OCI-M2 (cell line): ENCODE results near the gene PEPD.

Experiments used
- DNase-seq: peaks from one replicate; lab custom pipeline; 2025; ENCODE audit not compliant: unreplicated experiment; lab: John Stamatoyannopoulos, UW

Gene PEPD

DNA sequence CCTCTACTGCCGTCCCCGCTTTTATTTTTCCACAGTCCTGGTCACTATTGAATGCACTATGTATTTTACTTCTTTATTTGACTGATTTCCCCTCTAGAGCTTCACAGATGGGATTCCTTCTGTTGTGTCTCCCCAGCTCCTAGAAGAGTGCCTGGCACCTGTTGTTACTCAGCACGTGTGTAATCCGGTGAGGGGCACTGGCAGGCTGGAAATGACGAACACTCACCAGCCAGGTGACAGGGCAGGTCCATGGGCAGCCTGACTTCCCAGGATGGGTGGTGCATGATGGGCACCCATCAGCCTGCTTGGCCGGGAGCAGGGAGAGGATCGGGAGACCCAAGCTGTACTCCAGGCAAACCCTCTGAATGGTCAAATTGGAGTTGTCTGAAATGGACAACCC lies 80.9 kb downstream of the PEPD start:
- no peak for DNase-seq

DNA sequence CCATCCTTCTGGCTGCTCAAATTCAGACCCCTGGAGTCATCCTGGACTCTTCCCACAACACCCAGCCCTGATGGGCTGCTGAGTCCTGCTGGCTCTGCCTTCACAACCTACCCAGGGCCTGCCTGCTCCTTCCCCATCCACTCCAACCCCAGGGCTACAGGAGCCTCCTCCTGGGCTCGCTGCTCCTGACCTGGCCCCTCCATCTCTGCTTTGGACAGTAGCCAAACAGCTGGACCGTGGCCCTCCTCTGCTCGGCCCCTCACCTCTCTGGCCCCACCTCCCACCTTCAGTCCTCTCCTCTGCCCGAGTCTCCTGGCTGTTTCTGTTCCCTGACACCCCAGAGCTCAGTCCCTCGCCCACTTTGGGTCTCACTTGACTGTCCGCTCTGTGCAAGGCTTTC lies 81.3 kb downstream of the PEPD start:
- DNase-seq: no peak

DNA sequence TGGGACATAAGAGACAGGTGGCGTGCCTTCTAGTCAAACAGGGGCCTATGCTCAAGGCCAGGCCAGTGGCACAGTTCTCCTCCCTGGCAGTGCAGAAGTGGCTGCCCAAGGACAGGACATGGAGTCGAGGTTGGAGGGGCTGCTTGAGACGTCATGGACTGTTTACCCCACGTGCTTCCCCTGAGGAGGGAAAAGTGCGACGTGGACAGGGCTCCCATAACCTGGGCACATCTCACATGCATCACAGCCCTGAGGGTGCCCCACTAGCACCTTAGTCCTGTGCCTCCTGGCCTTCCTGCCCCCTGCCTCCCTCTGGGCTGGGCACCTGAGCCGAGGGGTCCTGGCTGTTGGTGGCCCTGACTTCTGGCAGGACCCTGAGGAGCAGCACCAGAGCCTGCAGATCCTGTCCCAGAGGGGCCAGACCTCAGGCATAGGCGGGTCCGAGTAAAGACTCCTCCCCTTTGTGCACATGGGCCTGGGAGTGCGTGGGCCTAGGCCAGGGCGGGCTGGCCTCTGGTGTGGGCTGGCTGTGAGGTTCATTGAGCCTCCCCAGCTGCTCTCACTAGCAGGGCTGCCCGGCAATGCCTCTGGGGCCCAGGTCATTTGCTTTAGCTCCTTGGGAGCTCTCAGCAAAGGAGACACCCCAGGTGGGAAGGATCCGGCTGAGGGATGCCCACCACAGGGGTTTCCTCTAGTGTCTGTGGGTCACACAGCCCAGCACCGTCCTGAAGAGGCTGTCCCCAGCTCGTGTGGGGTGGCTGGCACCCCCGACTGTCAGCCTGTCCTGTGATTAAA lies 82.4 kb downstream of the PEPD start:
- no peak for DNase-seq

DNA sequence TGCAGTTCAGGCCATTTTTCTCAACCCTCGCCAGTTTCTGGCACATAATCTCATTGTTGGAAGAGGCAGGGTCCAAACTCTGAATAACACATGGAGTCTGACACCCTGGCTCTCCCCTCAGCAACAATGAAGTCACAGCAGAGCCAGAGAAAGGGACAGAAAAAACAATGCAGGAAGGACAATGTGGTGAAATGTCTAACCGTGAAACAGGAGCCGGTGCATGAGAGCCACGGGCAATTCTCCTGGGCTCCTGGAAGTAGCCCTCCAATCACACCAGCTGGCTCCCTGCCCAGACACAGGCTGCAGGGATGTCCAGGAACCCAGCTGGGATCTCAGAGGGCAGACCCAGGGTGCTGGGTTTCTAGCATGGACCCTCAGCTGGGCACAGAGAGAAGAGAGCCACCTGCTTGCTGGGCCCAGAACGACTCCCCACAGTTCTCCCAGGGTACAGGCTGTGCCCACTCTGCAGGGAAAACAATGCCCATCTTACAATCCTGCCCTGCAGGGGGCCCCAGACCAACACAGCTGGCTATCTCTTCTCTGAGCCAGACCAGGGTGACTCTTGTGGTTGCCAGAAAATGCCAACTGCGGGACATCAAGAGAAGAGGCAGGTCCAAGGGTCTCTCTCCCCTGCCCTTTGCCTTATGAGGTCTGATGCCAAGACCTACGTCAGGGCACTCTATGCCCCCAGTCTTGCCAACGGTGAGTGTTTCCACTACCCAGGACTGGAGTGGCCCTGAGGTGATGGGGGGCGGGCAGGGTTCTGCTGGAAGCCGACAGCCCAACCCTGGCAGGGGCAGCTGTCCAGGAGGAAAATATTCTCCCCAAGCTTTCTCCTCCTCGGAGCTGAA lies 83.5 kb downstream of the PEPD start:
- no peak for DNase-seq

DNA sequence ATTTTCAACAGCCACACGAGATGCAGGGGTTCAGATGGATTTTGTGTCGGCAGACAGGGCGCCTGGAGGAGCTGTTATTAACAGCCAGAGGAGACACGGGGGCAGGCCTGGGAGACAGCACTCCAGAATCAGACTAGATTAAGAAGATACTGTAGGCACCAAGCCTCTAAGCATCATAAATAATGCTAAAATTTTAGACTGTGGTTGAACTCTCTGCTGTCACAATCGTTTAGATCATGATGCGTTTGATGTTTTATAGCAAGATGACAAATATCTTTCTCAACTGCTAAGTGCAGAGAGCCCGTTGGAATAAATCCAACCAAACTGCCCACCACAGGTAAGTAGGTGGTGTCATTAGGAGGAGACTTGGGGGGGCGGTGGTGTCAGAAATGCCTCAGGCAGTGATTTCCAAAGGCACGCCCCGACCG lies 84.2 kb downstream of the PEPD start:
- DNase-seq: no peak

DNA sequence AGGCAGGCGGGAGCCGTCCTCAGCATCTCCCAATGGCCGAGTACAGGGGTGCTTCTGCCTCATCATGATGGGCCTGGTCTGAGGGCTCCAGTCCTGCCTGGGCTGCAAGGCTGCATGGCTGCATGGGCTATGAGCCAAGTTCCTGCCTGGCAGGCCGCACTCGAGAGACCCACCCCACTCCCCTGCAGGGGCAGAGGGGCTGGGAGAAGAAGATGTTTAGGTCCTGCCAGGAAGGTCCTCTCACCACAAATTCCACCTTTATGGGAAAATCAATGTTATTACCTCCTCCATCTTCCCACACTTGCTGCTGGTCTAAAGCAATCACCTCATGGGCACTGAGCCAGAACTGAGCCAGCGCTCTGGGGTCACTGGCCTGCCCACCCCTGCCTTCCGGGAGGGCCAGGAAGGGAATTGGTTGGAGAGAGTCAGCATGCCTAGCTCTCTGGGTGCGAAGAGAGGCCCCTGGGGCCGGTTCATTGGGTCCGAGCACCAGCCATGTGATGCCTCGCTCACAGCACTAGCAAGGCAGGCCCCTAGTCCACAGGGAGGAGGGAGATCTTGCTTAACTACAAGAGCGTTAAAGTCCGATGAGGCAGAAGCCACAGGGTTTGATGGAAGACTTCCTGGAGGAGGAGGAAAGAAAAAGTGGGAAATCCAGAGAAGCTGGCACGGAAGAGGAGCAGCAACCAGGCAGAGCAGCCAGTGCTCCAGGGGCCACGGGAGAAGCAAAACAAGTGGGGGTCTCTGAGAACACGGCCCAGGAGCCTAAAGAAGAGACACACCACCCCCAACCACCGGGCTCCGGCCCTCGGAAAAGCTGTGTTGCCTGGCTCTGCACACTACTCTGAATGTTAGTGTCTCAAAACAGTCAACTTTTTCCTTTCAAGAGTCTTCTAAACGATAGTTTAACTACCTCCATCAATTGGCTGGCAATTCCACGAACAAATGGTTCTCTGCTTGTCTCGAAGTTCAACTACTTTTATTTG lies 84.9 kb downstream of the PEPD start:
- no peak for DNase-seq

DNA sequence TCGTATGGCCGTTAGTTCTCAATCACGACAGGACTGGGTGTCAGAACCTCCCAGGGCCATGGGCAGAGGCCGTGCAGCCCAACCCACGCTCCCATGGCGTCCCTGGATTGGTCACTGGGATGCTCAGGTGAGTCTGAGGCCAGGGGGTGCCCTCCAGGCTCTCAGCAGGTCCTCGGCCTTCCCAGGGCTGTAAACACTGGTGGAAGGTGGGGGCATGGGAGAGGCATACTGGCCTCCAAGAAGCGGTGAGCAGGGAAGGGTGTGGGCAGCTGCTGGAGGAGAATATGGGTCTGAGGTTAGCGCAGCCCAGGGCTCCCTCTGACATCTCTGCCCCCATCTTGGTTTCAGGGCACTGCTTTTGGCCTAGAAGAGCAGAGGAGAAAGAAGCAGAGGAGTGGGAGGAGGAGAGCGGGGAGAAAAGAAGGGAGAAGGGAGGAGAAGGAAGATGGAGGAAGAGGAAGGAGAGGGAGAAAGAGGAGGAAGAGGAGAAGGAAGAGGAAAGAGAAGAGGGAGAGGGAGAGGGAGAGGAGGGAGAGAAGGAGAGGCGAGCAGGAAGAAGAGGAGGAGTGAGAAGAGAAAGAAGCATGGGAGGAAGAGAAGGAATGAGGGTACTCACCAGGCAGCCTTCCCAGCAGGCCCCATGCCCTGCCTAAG lies 85.8 kb downstream of the PEPD start:
- DNase-seq: no peak

DNA sequence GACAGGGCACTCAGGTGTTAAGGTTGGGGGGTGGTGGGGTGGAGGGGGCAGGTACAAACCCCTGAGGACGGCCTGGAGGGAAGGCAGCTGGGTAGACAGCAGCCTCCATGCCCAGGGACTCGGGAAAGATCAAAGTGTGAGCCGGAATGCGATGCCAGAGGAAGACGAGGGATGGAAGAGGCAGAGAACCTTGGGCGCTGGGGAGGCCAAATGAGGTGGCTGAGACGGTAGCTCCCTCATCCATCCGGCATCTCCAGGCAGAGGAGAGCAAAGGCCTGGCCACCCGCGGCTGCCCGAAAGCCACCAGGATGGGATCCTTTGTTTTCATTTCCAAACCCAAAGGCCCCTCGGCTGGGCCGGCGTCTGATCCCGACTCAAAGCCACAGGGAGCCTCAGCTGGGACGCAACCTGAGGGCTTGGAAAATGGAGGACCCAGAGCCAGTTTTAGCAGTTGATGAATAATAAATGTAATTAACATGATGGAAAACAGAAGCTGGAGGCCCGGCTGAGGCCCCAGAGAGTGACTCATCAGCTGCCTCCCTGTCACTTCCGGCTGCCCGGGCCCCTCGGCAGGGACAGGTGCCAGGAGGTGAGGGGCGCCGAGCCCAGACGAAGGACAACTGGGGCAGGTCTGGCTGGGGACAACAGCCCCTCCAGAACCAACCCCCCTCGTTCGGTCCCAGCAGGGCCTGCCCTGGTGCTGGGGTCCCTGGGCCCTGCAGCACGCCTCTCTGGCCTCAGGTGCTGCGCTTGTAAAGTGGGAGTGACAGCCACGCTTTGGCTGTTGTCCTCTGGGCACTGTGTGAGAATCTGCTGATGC lies 86.5 kb downstream of the PEPD start:
- no peak for DNase-seq

DNA sequence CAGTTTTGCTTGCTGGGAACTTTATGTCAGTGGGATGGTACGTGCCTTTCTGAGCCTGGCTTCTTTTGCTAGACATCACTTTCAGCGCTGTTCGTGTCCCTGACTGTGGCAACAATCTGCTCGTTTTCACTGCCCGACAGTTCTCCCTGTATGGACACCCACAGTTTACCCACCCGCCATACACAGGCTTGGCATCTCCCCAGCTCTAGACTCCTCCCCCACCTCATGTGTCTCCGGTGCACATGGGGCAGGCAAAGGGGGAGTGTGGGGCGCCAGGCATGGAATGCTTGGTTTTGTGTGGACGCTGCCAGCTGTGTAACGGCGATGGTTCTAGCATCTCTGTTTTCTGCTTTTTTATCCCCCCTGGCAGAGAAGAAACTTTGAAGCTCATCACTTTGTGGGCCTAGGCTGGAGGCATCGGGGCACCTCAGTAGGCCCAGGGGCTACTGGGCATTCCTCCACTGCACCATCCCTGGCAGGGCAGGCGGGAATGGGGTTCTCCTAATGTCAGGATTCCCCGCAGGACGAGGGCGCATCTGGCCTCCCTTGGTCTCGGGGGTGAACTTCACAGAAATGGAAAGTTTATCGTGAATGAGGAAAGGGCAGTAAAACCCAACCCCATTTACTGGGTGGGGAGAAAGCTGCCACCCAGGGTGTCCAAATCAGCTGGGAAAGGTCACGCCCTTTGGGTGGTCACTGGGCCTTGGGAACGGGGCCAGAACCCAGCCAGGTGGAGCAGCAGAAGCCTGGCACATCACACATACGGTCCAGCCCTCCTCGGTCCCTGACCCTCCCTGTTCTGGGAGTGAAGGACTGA lies 87.3 kb downstream of the PEPD start:
- DNase-seq: no peak

DNA sequence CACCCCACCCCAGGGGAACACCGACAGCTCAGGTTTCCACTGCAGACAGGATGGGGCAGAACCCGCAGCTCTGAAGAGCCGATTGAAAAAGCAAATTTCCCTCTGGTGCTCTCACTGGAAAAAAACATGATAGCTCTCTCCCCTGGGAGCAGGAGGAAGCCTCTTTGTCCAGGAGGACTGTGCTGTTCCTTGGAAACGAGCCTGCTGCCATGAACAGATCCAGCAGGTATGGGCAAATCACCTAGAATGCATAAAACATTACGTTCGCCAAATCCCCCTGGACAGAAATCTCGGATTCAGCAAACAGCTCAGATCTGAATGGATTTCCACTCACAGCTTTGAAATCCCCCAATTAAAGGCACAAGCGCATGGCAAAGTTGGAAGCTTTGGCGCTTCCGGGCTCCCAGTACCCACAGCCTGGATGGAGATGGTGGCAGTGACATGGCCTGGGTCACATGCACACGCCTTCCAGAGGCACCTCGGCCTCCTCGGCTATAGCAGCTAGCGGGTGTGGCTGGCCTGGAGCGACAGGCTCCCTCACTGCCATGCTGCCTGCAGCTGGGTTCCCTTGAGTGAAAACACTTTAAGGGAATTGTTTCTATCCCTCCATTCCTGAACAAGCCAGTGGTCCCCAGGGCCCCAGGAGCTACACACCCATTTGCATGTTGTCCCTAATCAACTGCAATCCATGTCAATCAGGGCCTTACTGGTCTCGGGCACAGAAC lies 89.0 kb downstream of the PEPD start:
- no peak for DNase-seq

DNA sequence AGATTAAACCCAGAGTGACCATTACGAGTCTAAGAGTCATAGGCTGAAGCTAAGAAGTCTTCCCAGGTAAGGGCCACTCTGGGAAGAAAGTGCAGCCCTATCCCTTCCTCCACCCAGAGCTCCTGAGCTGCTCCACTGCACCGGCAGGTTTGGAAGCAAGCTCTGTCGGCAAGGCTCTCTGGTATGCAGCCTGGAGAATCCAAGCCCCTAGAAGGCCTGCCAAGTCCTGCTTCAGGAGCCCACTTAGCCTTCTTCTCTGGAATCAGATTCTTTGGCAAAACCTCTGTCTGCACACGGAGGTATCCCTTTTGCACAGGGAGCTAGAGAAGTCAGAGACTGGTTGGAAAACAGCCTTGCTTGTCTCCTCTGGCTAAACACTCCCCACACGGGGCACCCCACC lies 89.6 kb downstream of the PEPD start:
- DNase-seq: no peak

DNA sequence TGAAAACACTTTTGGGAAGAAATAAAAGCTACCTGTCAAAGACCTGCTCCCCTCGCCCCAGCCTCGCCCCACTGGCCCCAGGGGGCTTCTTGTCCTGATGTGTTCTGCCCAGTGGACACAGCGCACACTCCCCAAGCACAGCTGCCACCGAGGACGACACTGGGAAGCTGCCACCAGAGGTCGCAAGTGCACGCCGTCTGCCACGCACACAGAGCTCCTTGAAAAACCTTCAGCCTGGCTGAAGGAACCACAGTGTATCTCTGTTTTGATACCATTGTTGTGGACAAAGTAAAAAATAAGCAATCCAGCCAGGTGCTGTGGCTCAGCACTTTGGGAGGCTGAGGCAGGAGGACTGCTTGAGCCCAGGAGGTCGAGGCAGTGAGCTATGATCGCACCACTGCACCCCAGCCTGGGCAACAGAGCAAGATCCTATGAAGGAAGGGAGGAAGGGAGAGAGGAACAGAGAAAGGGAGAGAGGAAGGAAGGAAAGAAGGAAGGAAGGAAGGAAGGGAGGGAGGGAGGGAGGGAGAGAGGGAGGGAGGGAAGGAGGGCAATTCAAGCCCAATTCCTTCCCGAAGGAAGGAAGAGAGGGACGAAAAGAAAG lies 90.8 kb downstream of the PEPD start:
- DNase-seq: peak; percentile 80

DNA sequence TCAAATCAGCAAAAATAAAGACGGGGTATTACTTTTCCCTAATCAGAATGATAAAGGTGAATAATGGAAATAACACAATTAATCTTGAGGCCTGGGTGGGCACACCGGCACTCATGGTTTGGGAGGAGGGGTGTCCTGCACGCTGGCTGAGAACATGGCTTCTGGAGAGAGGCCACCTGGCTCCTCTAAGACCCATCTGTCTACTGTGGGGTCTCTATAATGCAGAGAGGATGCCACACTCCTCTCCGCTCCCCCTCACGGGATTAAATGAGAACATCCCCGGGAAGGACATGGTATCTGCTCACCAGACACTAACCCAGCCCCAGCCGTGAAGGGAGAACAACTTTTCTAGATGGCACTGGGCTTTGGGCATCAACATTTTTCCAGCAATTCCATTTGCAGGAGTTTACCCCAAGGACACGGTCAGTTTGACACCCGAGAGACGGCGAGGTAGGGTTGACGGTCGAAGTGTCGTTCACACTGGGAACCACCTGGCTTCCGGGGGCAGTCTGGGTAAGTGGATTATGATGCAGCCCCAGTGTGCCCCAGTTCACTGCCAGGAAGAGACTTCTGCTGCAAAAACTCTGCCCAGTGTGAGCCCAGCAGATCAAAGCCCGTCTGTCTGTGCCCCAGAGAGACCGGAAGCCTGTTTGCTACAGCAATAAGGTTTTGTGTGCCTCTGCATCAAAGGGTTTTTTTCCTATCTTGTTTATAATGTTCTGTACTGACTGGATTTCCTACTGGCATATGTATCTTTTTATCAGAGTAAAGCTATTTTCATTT lies 91.5 kb downstream of the PEPD start:
- DNase-seq: no peak

DNA sequence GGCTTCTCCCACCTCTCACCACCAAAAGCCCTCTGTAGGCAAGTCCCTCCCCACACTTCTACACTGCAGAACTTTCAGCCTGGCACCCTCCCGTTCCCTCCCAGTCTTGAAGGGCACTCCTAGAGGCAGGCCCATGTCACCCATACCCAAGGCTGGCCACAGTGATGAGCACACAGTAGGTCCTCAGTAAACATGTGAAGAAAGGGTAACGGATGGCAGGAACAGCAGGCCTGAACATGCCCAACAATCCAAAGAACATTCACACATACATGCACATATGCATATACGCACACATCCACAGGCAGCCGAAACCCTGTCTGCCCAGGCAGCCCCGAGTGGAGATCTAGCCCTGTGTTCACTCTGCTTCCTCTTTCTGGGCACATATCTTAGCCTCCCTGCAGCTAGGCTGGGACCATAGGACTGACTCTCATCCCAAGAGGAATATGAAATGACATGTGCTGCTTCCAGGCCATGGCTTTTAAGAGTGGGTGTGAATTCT lies 92.9 kb downstream of the PEPD start:
- no peak for DNase-seq

DNA sequence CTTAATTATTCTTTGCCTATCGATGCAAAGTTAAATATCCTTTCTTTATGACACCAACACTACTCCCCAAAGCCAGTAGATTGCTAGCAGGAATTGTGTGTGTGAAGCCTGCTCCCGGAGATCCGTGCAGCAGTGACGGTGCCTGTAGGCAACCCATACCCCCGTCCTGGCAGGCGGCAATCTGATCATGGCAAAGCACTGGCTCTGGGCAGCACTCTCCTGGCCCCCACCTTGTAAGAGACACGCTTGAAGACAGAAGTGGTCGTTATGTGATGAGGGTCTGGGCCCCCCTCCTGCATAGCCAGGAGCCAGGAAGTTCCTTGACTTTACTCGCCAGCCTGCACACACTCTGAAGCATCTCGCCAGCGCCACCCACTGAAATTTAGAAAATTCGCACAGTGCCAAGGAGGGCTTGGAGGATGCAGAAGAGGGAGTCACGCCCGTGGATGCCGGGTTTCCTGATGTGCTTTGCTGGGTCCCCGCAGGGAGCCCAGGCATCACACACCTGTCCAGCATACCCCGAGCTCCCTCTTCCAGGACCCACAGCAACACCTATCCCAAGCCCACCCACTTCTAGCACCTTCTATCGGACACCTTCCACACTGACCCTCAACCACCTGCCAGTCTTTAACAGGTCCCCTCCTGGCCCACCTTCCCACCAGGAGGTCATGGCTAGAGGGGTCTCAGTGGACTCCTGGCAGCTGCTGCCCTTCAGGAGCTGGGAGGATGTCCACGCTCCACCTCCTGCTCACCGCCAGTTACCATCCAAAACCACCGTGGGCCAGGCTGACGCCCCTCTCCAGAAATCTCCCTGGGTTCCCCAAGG lies 93.6 kb downstream of the PEPD start:
- no peak for DNase-seq
